ENCODE results near the gene C4orf51. TPM values are rescaled to one million over a fixed set of nuclear protein-coding genes. Genes with fewer than 3 reads are reported as not detected.

Gene C4orf51
- polyA plus RNA-seq, 3 donors: not detected

Other genes with a start within 250 kb of the C4orf51 start
- 10 to 100 TPM; 65.3 to 68.1 (median 65.5) TPM for gene SMAD1, start 198.3 kb upstream of the C4orf51 start, polyA plus RNA-seq (ENCODE audit: insufficient read length in 3 of 3)
- gene MMAA, start 60.8 kb upstream of the C4orf51 start, polyA plus RNA-seq (ENCODE audit: insufficient read length in 3 of 3): 10 to 100 TPM; 13.3 to 14.0 (median 13.7) TPM

All from right renal cortex interstitium (tissue), 3 donors.